ENCODE measurements around the gene EP300.
A peak's percentile ranks its signal among the peaks of the same experiment; 100 is the strongest.

EP300 gene

DNA sequence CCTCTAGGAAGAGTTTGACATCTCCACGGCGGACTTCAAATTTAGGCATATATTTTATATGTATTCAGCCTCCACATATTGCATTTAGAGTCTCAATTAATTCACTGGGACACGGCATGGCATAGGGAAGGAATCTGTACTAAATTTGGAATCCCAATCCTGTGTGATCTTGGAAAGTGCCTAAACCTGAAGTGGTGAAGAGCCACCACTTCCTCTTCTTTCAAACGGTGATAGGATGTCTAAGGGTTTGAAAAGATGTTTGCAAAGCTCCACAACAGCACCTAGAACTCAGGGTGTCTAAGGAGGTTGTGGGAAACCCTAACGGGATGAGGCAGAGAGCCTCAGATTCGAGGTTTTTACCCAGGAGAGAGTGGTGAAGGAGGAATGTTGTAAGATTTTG, 111.7 kb downstream of the EP300 start:
- Histone ChIP-seq H2BK120ac (ENCODE audit: low read depth, low read length) (no peak overlapping the region), H3K23ac (ENCODE audit: low read length in 2 of 2) (no peak overlapping the region), H2BK15ac (ENCODE audit: low read depth, poor library complexity, severe bottlenecking) (no peak overlapping the region), H2AK5ac (ENCODE audit: low read length, severe bottlenecking) (no peak overlapping the region), H4K8ac (ENCODE audit: low read length) (no peak overlapping the region), H3K9me3 (ENCODE audit: control insufficient read depth, low read length) (no peaks in the 10 kb centered on the region), H4K91ac (ENCODE audit: low read length) (no peak overlapping the region), H2BK5ac (ENCODE audit: low read depth, low read length, poor library complexity, severe bottlenecking) (no peak overlapping the region), H3K14ac (ENCODE audit: low read length in 2 of 2) (no peak overlapping the region), H3K27ac (ENCODE audit: low read length, poor library complexity, severe bottlenecking) (no peak overlapping the region), H3K79me1 (replicated peaks; ENCODE audit: low read length, poor library complexity, severe bottlenecking) (peaks cover 12% of the 10 kb centered on the region), H3K27me3 (ENCODE audit: control insufficient read depth in 1 of 2, insufficient read depth in 1 of 2, low read length in 2 of 2) (peaks cover 6 to 19% of the 10 kb centered on the region in 2 experiments), H3K4me1 (ENCODE audit: control insufficient read depth, insufficient read depth, low read depth, low read length) (peaks cover 4% of the 10 kb centered on the region), H2BK12ac (ENCODE audit: low read length in 2 of 2) (no peak overlapping the region), H3K4ac (ENCODE audit: low read depth in 1 of 2, low read length in 2 of 2) (no peak overlapping the region), H3K4me2 (ENCODE audit: low read length, poor library complexity, severe bottlenecking) (no peak overlapping the region), H3K36me3 (ENCODE audit: control insufficient read depth in 1 of 2, insufficient read depth in 2 of 2, low read depth in 1 of 2, low read length in 2 of 2) (peaks cover 0 to 4% of the 10 kb centered on the region in 2 experiments), H2AFZ (ENCODE audit: low read depth, low read length) (no peak overlapping the region), H3K9ac (ENCODE audit: low read length) (no peak overlapping the region), H3K4me3 (ENCODE audit: insufficient read depth in 1 of 2, low read depth in 1 of 2, low read length in 2 of 2) (no peak overlapping the region), H3K18ac (ENCODE audit: low read depth in 1 of 2, low read length in 2 of 2) (no peak overlapping the region)
- no peak for DNase-seq
- 70% methylated on average over 4 of the region's 6 CpGs for WGBS

DNA sequence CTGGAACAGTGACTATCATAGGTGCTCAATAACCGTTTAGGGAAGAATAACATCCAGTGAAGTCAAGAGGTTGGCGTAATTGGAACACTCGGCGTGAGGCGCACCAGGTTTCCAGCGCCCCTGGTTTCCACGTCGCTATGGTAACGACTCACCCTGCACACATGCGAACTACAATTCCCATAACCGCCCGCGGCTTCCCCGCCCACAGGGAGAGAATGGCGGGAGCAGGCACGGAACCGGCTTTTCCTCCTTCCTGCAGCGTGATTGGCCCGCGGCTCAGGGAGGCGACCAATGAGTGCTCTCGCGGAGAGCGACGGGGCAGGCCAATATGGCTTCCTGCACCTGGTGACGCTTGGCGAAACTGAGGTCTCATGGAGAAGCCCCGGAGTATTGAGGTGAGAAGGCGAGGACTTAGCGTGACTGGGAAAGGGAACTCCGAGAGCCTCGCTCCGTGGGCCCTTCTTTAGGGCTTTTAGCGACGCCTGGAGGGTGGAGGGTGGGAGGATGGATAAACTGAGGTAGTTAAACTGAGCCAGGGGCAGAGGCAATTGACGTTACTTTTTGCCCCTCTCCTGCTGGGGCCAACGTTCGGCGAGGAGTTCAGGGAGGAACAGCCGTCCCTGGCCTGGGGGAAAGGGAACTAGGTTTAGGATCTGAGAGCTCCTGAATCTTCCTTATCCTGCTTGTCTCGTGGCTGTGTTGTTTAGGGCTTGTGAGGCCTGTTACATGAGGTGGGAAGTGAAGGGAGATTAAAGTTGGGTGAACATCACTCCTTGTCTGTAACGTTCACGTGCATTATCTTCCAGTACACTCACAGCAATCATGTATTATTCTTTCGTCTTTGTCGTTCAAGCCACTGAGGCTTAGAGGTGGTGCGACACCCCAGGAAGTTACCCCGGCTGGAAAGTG, 112.9 kb downstream of the EP300 start, which contains the start of gene L3MBTL2:
L3MBTL2 (plus strand) TSS at position 321 of the 909 bp plus-strand sequence; CDS start at position 372, 51 bp downstream.
- peak within 1 kb of the TSS in 1 of 2 experiments; percentile 82 for H3K14ac ChIP-seq (ENCODE audit: low read length in 2 of 2)
- WGBS = 5% methylated on average over 46 of the region's 47 CpGs
- H2AFZ ChIP-seq (ENCODE audit: low read depth, low read length) = peak within 1 kb of the TSS; percentile 49
- no peak within 1 kb of the TSS for H2BK12ac ChIP-seq (ENCODE audit: low read length in 2 of 2)
- H3K79me1 ChIP-seq (replicated peaks; ENCODE audit: low read length, poor library complexity, severe bottlenecking) = peaks cover 16% of the 10 kb centered on the region
- H2BK15ac ChIP-seq (ENCODE audit: low read depth, poor library complexity, severe bottlenecking) = no peak within 1 kb of the TSS
- no peak within 1 kb of the TSS for H2BK120ac ChIP-seq (ENCODE audit: low read depth, low read length)
- no peak within 1 kb of the TSS for H3K23ac ChIP-seq (ENCODE audit: low read length in 2 of 2)
- H3K27ac ChIP-seq (ENCODE audit: low read length, poor library complexity, severe bottlenecking) = peak within 1 kb of the TSS; percentile 62
- peak within 1 kb of the TSS; percentile 69 to 79 for H3K18ac ChIP-seq (ENCODE audit: low read depth in 1 of 2, low read length in 2 of 2)
- peaks cover 3 to 11% of the 10 kb centered on the region in 2 experiments for H3K36me3 ChIP-seq (ENCODE audit: control insufficient read depth in 1 of 2, insufficient read depth in 2 of 2, low read depth in 1 of 2, low read length in 2 of 2)
- peak within 1 kb of the TSS; percentile 64 for H4K91ac ChIP-seq (ENCODE audit: low read length)
- DNase-seq = peak; percentile 97
- H4K8ac ChIP-seq (ENCODE audit: low read length) = peak within 1 kb of the TSS; percentile 78
- peak within 1 kb of the TSS; percentile 63 for H3K4me2 ChIP-seq (ENCODE audit: low read length, poor library complexity, severe bottlenecking)
- no peak within 1 kb of the TSS for H2BK5ac ChIP-seq (ENCODE audit: low read depth, low read length, poor library complexity, severe bottlenecking)
- peaks cover 6 to 10% of the 10 kb centered on the region in 2 experiments for H3K27me3 ChIP-seq (ENCODE audit: control insufficient read depth in 1 of 2, insufficient read depth in 1 of 2, low read length in 2 of 2)
- peak within 1 kb of the TSS; percentile 97 for H3K9ac ChIP-seq (ENCODE audit: low read length)
- no peaks in the 10 kb centered on the region for H3K9me3 ChIP-seq (ENCODE audit: control insufficient read depth, low read length)
- H3K4ac ChIP-seq (ENCODE audit: low read depth in 1 of 2, low read length in 2 of 2) = peak within 1 kb of the TSS; percentile 12 to 20
- peaks cover 4% of the 10 kb centered on the region for H3K4me1 ChIP-seq (ENCODE audit: control insufficient read depth, insufficient read depth, low read depth, low read length)
- no peak within 1 kb of the TSS for H2AK5ac ChIP-seq (ENCODE audit: low read length, severe bottlenecking)
- H3K4me3 ChIP-seq (ENCODE audit: insufficient read depth in 1 of 2, low read depth in 1 of 2, low read length in 2 of 2) = peak within 1 kb of the TSS; percentile 72 to 90

DNA sequence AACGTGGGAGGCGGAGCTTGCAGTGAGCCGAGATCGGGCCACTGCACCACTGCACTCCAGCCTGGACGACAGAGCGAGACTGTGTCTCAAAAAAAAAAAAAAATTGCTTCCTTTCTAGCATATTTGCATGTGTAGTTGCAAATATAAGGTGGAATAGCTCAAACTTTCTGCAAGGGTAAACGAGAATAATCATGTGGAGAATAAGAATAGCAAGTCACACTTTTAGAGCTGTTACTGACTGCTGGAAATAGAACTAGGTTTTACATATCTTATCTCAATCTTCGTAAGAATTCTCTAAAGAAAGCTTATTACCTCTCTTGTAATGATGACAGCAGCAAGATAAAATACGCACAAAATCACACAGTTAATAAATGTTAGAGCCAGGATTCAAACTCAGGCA, 114.3 kb downstream of the EP300 start:
- H3K4me2 ChIP-seq (ENCODE audit: low read length, poor library complexity, severe bottlenecking) = no peak overlapping the region
- no peak for DNase-seq
- no peak overlapping the region for H2AFZ ChIP-seq (ENCODE audit: low read depth, low read length)
- H3K14ac ChIP-seq (ENCODE audit: low read length in 2 of 2) = no peak overlapping the region
- peaks cover under 1 to 5% of the 10 kb centered on the region in 2 experiments for H3K27me3 ChIP-seq (ENCODE audit: control insufficient read depth in 1 of 2, insufficient read depth in 1 of 2, low read length in 2 of 2)
- over 99% methylated on average over 4 of the region's 9 CpGs for whole genome bisulfite sequencing
- no peak overlapping the region for H3K4me3 ChIP-seq (ENCODE audit: insufficient read depth in 1 of 2, low read depth in 1 of 2, low read length in 2 of 2)
- H2BK15ac ChIP-seq (ENCODE audit: low read depth, poor library complexity, severe bottlenecking) = no peak overlapping the region
- H4K91ac ChIP-seq (ENCODE audit: low read length) = no peak overlapping the region
- H3K9ac ChIP-seq (ENCODE audit: low read length) = no peak overlapping the region
- H2AK5ac ChIP-seq (ENCODE audit: low read length, severe bottlenecking) = no peak overlapping the region
- H3K4me1 ChIP-seq (ENCODE audit: control insufficient read depth, insufficient read depth, low read depth, low read length) = peaks cover 4% of the 10 kb centered on the region
- peaks cover 18% of the 10 kb centered on the region for H3K79me1 ChIP-seq (replicated peaks; ENCODE audit: low read length, poor library complexity, severe bottlenecking)
- H2BK12ac ChIP-seq (ENCODE audit: low read length in 2 of 2) = no peak overlapping the region
- H2BK120ac ChIP-seq (ENCODE audit: low read depth, low read length) = no peak overlapping the region
- no peak overlapping the region for H3K23ac ChIP-seq (ENCODE audit: low read length in 2 of 2)
- H4K8ac ChIP-seq (ENCODE audit: low read length) = no peak overlapping the region
- H3K4ac ChIP-seq (ENCODE audit: low read depth in 1 of 2, low read length in 2 of 2) = no peak overlapping the region
- H3K36me3 ChIP-seq (ENCODE audit: control insufficient read depth in 1 of 2, insufficient read depth in 2 of 2, low read depth in 1 of 2, low read length in 2 of 2) = peaks cover 8 to 19% of the 10 kb centered on the region in 2 experiments
- no peaks in the 10 kb centered on the region for H3K9me3 ChIP-seq (ENCODE audit: control insufficient read depth, low read length)
- H2BK5ac ChIP-seq (ENCODE audit: low read depth, low read length, poor library complexity, severe bottlenecking) = no peak overlapping the region
- H3K18ac ChIP-seq (ENCODE audit: low read depth in 1 of 2, low read length in 2 of 2) = no peak overlapping the region
- no peak overlapping the region for H3K27ac ChIP-seq (ENCODE audit: low read length, poor library complexity, severe bottlenecking)

DNA sequence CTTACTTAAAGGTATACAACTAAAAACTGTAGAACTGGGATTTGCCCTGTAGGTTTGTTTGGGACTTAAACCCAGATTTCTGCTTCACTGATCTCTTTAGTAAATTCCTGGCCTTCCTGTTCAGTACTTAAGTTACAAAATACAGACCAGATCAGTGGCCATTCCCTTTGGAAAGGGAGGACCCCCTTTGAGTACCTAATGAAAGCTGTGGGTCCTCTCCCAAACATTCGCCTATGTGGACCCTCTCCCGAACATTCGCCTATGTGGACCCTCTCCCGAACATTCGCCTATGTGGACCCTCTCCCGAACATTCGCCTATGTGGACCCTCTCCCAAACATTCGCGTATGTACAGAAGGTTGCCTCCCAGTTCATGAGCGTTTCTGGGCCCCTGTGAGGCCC, 123.0 kb downstream of the EP300 start:
- H3K4ac ChIP-seq (ENCODE audit: low read depth in 1 of 2, low read length in 2 of 2) = no peak overlapping the region
- no peak overlapping the region for H2BK15ac ChIP-seq (ENCODE audit: low read depth, poor library complexity, severe bottlenecking)
- DNase-seq = no peak
- H3K14ac ChIP-seq (ENCODE audit: low read length in 2 of 2) = no peak overlapping the region
- no peak overlapping the region for H2BK5ac ChIP-seq (ENCODE audit: low read depth, low read length, poor library complexity, severe bottlenecking)
- peaks cover 5% of the 10 kb centered on the region for H3K4me1 ChIP-seq (ENCODE audit: control insufficient read depth, insufficient read depth, low read depth, low read length)
- peaks cover 8% of the 10 kb centered on the region for H3K79me1 ChIP-seq (replicated peaks; ENCODE audit: low read length, poor library complexity, severe bottlenecking)
- no peak overlapping the region for H3K27ac ChIP-seq (ENCODE audit: low read length, poor library complexity, severe bottlenecking)
- H3K27me3 ChIP-seq (ENCODE audit: control insufficient read depth in 1 of 2, insufficient read depth in 1 of 2, low read length in 2 of 2) = no peaks in the 10 kb centered on the region
- no peak overlapping the region for H3K23ac ChIP-seq (ENCODE audit: low read length in 2 of 2)
- no peak overlapping the region for H3K18ac ChIP-seq (ENCODE audit: low read depth in 1 of 2, low read length in 2 of 2)
- no peaks in the 10 kb centered on the region for H3K9me3 ChIP-seq (ENCODE audit: control insufficient read depth, low read length)
- no peak overlapping the region for H3K4me2 ChIP-seq (ENCODE audit: low read length, poor library complexity, severe bottlenecking)
- H3K4me3 ChIP-seq (ENCODE audit: insufficient read depth in 1 of 2, low read depth in 1 of 2, low read length in 2 of 2) = no peak overlapping the region
- 98% methylated on average over 10 of the region's 10 CpGs for WGBS
- H2AFZ ChIP-seq (ENCODE audit: low read depth, low read length) = no peak overlapping the region
- H3K36me3 ChIP-seq (ENCODE audit: control insufficient read depth in 1 of 2, insufficient read depth in 2 of 2, low read depth in 1 of 2, low read length in 2 of 2) = peaks cover 50% of the 10 kb centered on the region in 2 experiments
- H2BK12ac ChIP-seq (ENCODE audit: low read length in 2 of 2) = no peak overlapping the region
- no peak overlapping the region for H3K9ac ChIP-seq (ENCODE audit: low read length)
- H4K91ac ChIP-seq (ENCODE audit: low read length) = no peak overlapping the region
- H4K8ac ChIP-seq (ENCODE audit: low read length) = no peak overlapping the region
- no peak overlapping the region for H2AK5ac ChIP-seq (ENCODE audit: low read length, severe bottlenecking)
- no peak overlapping the region for H2BK120ac ChIP-seq (ENCODE audit: low read depth, low read length)

Measured in mesenchymal stem cell (in vitro differentiated cells and primary cell).